ENCODE measurements around the gene CTTNBP2.
A peak's percentile ranks its signal among the peaks of the same experiment; 100 is the strongest.

The CTTNBP2 gene

DNA sequence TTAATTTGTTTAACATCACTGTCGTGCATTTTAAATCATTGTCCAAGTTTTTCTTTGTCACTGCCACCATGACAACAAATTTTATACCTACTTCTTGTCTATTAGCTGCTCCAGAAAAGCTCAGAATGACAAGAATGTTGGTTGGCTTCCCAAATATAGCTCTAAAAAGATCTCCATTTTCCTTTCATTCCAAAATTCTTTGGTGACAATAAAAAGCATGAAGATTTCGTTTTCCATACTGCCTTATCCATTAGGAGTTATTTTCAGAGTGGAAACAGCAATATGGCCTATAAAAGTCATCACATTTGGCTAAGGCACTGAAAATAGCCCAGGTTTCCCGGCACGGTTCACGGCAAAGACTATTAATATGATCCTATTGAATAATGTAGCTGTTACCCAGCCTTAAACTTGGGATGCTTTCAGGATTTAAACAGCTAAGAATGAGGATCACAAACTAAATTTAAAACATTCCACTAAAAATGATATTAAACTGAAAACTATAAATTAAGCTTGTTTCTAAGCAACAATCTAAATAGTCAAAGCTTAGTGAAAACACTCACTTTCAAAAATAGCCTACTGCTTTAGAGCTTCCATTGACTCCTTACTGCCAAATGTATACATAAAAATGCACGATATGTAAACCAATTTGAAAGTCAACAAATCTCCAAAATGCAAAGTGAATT lies 2.7 kb downstream of the CTTNBP2 start:
- DNase-seq = no peak

- no peak for DNase-seq
Observed at GRCh38 chr7:117869374-117869773, 3.9 kb downstream of the CTTNBP2 start.

- DNase-seq = no peak
Observed at GRCh38 chr7:117863618-117864017, 9.6 kb downstream of the CTTNBP2 start.

- DNase-seq = no peak
Observed at GRCh38 chr7:117862378-117862777, 10.9 kb downstream of the CTTNBP2 start.

DNA sequence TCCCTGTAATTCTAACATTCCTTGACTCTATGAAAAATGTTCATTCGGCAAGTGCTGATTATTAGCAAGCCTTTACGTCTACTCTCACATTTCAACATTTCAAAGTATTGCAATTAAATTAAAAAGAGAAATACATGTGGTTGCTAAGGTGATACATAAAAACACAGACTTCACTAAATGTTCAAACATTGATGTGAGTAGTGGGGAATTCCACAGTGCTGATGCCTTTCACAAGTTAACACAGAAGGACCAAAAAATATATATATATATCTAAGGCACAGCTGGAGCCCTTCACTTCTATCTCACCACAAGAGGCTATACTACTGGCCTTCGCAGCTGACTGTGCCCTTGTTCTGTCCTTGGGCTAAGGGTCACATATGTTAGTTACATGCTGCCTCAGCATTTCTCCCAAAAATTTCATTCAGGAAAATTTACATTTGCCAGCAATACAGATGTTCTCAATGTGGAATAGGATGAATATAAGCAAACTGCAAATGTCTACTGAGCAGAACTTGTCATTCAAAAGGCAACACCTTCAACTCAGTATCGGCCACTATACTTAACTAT lies 13.9 kb downstream of the CTTNBP2 start:
- no peak for DNase-seq

- DNase-seq = no peak
Observed at GRCh38 chr7:117858712-117859111, 14.5 kb downstream of the CTTNBP2 start.

- no peak for DNase-seq
Observed at GRCh38 chr7:117857718-117858117, 15.5 kb downstream of the CTTNBP2 start.

- no peak for DNase-seq
Observed at GRCh38 chr7:117856196-117856595, 17.0 kb downstream of the CTTNBP2 start.

GRCh38 chr7:117854186-117854585 lies 19.1 kb downstream of the CTTNBP2 start:
- DNase-seq = no peak

GRCh38 chr7:117848941-117849340 lies 24.3 kb downstream of the CTTNBP2 start:
- no peak for DNase-seq

- no peak for DNase-seq
Observed at GRCh38 chr7:117844678-117845077, 28.6 kb downstream of the CTTNBP2 start.

- DNase-seq = no peak
Observed at GRCh38 chr7:117841611-117842010, 31.6 kb downstream of the CTTNBP2 start.

GRCh38 chr7:117841011-117841410 lies 32.2 kb downstream of the CTTNBP2 start:
- no peak for DNase-seq

GRCh38 chr7:117839507-117839906 lies 33.7 kb downstream of the CTTNBP2 start:
- no peak for DNase-seq

- DNase-seq = no peak
Observed at GRCh38 chr7:117837841-117838240, 35.4 kb downstream of the CTTNBP2 start.

DNA sequence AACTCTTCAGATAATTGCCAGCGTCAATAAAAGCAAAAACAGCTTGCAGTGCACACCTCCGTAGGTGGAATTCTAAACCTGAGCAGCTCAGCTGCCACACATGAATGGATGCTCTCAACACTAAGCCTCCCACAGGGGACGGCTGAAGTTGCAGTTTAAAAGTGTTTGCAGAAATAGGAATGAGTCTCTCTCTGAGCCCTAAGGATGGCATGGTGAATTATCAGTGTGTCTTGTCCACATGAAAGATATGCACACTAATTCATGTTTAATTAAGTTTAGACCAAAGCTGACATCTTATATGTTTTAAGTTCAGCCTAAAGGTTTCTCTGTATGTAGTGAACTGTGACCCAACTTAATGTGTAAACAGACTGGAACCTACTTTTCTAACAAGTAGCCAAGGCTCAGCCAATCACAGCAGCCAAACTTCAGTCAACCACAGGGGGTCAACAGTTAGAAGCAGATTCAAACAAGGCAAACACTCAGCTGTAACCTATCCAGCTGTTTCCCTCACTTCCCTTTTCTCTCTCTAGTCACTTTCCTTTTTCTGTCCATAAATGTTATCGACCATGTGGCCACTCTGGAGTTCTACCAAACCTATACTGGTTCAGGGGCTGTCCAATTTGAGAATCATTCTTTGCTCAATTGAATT lies 38.1 kb downstream of the CTTNBP2 start:
- DNase-seq = peak; percentile 80

DNA sequence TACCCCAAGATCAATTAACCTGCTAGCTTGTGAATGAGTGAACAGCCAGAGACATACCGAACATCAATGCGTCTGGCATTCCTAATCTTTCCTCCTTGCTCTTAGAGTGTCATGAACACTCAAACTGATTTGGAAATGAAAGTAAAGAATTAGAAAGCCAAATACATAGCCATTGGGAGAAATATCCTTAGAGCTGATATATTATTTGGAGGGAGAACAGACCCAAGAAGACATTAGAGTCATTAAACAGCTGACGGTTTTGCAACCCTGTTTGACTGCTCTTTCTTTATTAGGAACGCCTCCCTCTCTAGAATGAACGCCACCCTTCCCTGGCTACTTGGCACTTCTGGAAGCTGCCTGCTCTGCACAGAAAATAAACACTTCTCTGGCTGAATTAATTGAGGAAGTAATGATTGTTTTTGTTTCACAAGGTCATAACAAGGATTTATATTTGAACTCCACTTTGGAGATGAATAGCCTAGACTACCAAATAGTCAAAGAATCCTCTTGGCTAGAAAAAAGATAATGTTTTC lies 42.8 kb downstream of the CTTNBP2 start:
- no peak for DNase-seq

GRCh38 chr7:117829450-117830117 lies 43.7 kb downstream of the CTTNBP2 start:
- DNase-seq = no peak

DNA sequence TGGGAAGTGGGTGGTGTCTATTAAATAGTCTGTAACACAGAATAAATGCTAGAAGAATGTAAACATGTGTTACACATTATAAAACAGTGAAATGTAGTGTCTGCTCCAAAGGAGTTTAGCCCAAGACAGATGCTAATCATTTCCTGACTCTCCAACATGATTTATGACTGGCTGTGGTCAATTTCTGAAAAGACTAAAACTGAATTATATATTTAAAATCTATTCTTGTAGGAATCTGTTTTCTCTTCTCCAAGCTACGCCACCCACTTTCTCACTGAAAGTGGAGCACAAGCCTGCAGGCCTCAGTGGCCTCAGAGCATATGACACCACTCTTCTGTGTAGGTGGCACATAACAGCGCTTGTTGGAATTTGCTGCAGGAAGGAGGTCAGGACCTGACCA lies 44.4 kb downstream of the CTTNBP2 start:
- no peak for DNase-seq

DNA sequence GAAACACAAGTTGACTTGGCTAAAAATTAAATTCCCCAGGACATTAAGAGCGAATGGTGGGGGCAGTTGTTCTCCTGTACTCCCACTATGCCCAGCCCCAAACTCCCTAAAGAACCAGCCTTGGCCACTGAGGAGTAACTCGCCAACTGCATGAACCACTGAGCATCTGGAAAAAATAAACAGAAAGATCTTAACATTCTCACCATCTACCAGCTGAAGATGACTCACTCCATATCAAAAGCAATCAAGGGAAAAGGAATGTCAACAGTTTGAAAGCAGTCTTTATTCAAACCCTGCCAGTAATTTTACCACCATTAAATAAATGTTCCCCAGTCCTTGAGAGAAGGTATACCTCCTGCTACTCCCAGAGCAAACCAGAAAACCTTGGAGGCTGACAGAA lies 45.4 kb downstream of the CTTNBP2 start:
- peak; percentile 15 for DNase-seq

GRCh38 chr7:117825132-117825531 lies 48.1 kb downstream of the CTTNBP2 start:
- no peak for DNase-seq

GRCh38 chr7:117824592-117824991 lies 48.6 kb downstream of the CTTNBP2 start:
- DNase-seq = no peak

DNA sequence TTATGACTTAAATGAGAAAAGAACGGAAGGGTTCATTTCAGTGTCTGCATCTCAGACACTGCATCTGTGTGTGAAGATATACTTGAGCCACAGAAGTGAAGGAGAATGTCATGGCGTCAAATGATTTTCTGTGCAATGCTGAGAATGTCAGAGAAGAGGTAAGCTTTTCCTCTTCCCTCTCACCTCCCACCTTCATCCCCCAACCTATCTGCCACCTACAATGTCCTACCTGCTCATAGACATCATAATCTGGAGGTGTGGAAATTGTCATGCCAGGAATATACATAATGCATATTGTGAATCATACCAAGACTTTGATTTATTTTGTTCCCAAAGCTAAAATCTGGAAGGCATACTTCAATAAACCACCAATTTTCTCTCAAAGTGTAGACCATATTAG lies 53.7 kb downstream of the CTTNBP2 start:
- no peak for DNase-seq

GRCh38 chr7:117818232-117818631 lies 55.0 kb downstream of the CTTNBP2 start:
- no peak for DNase-seq

All from NCI-H1092 treated with DMSO at 0.1 percent for 48 hours (cell line).